Pancreas (tissue), 10 donors: ENCODE results near the gene HIPK2. TPM values are rescaled to one million over a fixed set of nuclear protein-coding genes. Genes with fewer than 3 reads are reported as not detected.

Experiments used
- ATAC-seq, 4 donors: fragments of 200-7000 bp; cut with Tn5 transposase; one replicate each; pipeline versions ENCODE4 v1.8.0 to v1.9.1; 2020; ENCODE audit warnings: mild to moderate bottlenecking in 4 of 4, moderate library complexity in 4 of 4
- DNase-seq, 6 donors: peaks; one replicate each; pipeline ENCODE4 v3.0.0-alpha.2; 2020
- FAIRE-seq: peaks from 2 replicates; lab custom pipeline; 2012; peaks lifted over from hg19 to GRCh38; lab: Jason Lieb, UNC
- H3K27ac ChIP-seq, 4 donors: fragments of 200-600 bp; sonication (generic); 1 replicate in 3 of 4; 2 replicates in 1 of 4; pipeline versions ENCODE4 v1.5.0 to v1.8.0; 2020
- H3K27me3 ChIP-seq, 4 donors: fragments of 200-600 bp; one replicate each; pipeline ENCODE4 v1.8.0; 2021
- H3K36me3 ChIP-seq, 3 donors: fragments of 200-600 bp; sonication (generic) in 1 of 3; one replicate each; pipeline versions ENCODE4 v1.5.0 to v1.8.0; 2020 to 2021
- H3K4me1 ChIP-seq, 3 donors: fragments of 200-600 bp; one replicate each; pipeline ENCODE4 v1.8.0; 2021
- H3K4me3 ChIP-seq, 4 donors: fragments of 200-600 bp; sonication (generic) in 2 of 4; one replicate each; pipeline versions ENCODE4 v1.5.0 to v1.8.0; 2020 to 2021
- H3K9me3 ChIP-seq, 4 donors: fragments of 200-600 bp; one replicate each; pipeline ENCODE4 v1.8.0; 2021
- CTCF ChIP-seq, 4 donors: fragments of 200-600 bp; sonication (generic) in 3 of 4; IDR thresholded peaks; one replicate each; pipeline versions ENCODE4 v1.5.0 to v1.8.0; 2021; ENCODE audit warnings: antibody characterized with exemption in 4 of 4
- WGBS, 2 donors: extraction: QIAGEN DNeasy Blood & Tissue Kit; methylation state at CpG; one replicate each; pipeline ENCODE4 v1.1.7; 2013; 5-methylcytosine and 5-hydroxymethylcytosine counted together
- intact Hi-C, 3 donors: fragments of 100-400 bp; cut with DNase I; formaldehyde crosslinking; loops; one replicate each; pipeline versions ENCODE4 v1.11.1 to v1.14.2; 2022
- polyA plus RNA-seq, 2 donors: library from polyadenylated mRNA; stranded (reverse); fragments of 200-250 nt; gene quantifications; one replicate each; pipeline ENCODE4 v1.2.3, GENCODE V29; 2013
- total RNA-seq, 6 donors: library from RNA; stranded (reverse); fragmentation: NEBNext Ultra II Directional in 4 of 6; extraction: Animal tissue kit (Norgen Biotek cat#: 25700) in 4 of 6; gene quantifications; one replicate each; pipeline versions ENCODE4 v1.2.1 to v1.2.4, GENCODE V29; 2021 to 2023
- donor health status: healthy with polysubstance abuse.
- donor health status: DM: no; HTN: no; CAD: no; lungs with moderate emphysema.
- donor health status: DM: no; HTN: no; CAD: no.
- donor health status: control.
- donor health status: control.
- donor health status: Bipolar disorder and iron deficiency.
- donor health status: DM: yes; HTN: yes; CAD: no.
- donor health status: DM: no; HTN: no; CAD: no.
- donor health status: DM: no; HTN: no; CAD: no.
- donor health status: DM: yes; HTN: yes; CAD: no.

Gene HIPK2
- total and polyA plus RNA-seq, 8 donors = 6.7 to 49.0 (median 24.7) TPM

GRCh38 chr7:139737221-139738100 lies 40.3 kb downstream of the HIPK2 start:
- WGBS, 2 donors = 88 to 92% methylated on average over 10 of the region's 10 CpGs
- H3K27ac ChIP-seq = no peak overlapping the region

GRCh38 chr7:139735912-139736595 lies 41.7 kb downstream of the HIPK2 start:
- Histone ChIP-seq H3K4me3 (no peak overlapping the region), H3K36me3 (no peaks in the 10 kb centered on the region), H3K9me3 (no peaks in the 10 kb centered on the region), H3K27ac (no peak overlapping the region), H3K27me3 (no peaks in the 10 kb centered on the region), H3K4me1 (peaks cover 14 to 37% (median 31%) of the 10 kb centered on the region in 3 donors)
- no peak for DNase-seq
- 92% methylated on average over 9 of the region's 9 CpGs for WGBS, 2 donors
- intact Hi-C loops = no loop called here
- TF ChIP-seq CTCF (IDR thresholded peaks at IDR 0.05) = no peak
- FAIRE-seq = no peak
- ATAC-seq = no peak

More at GRCh38 chr7:139737221-139738100, 40.3 kb downstream of the HIPK2 start:
- intact Hi-C loops = no loop called here
- FAIRE-seq = no peak
- no peak for DNase-seq
- H3K36me3 ChIP-seq = no peaks in the 10 kb centered on the region
- no peak for ATAC-seq
- H3K4me3 ChIP-seq = no peak overlapping the region
- no peaks in the 10 kb centered on the region for H3K9me3 ChIP-seq
- no peak for TF ChIP-seq CTCF (IDR thresholded peaks at IDR 0.05)
- peaks cover 16 to 29% (median 28%) of the 10 kb centered on the region in 3 donors for H3K4me1 ChIP-seq
- no peaks in the 10 kb centered on the region for H3K27me3 ChIP-seq

- no peak for TF ChIP-seq CTCF (IDR thresholded peaks at IDR 0.05)
- 89 to 91% methylated on average over 7 of the region's 7 CpGs for WGBS, 2 donors
- peaks cover 8 to 37% (median 30%) of the 10 kb centered on the region in 3 donors for H3K4me1 ChIP-seq
These were observed 42.3 kb downstream of the HIPK2 start for GRCh38 chr7:139735466-139735865.

GRCh38 chr7:139734395-139734794 lies 43.4 kb downstream of the HIPK2 start:
- Histone ChIP-seq H3K27ac (no peak overlapping the region), H3K4me1 (peaks cover 4 to 37% (median 29%) of the 10 kb centered on the region in 3 donors), H3K9me3 (no peaks in the 10 kb centered on the region), H3K4me3 (no peak overlapping the region), H3K36me3 (no peaks in the 10 kb centered on the region), H3K27me3 (no peaks in the 10 kb centered on the region)
- FAIRE-seq = no peak
- intact Hi-C loops = no loop called here
- DNase-seq = no peak
- no peak for TF ChIP-seq CTCF (IDR thresholded peaks at IDR 0.05)
- 42 to 62% methylated on average over 2 of the region's 2 CpGs for WGBS, 2 donors
- ATAC-seq = peak in 3 of 4 donors; percentile 16 to 53 (median 26)

More at GRCh38 chr7:139735466-139735865, 42.3 kb downstream of the HIPK2 start:
- intact Hi-C loops = no loop called here
- Histone ChIP-seq H3K27me3 (no peaks in the 10 kb centered on the region), H3K27ac (no peak overlapping the region), H3K4me3 (no peak overlapping the region), H3K36me3 (no peaks in the 10 kb centered on the region), H3K9me3 (no peaks in the 10 kb centered on the region)
- no peak for ATAC-seq
- DNase-seq = no peak
- no peak for FAIRE-seq
